ENCODE data around the gene BRD3OS. TPM values are rescaled to one million over a fixed set of nuclear protein-coding genes. Genes with fewer than 3 reads are reported as not detected.

Gene BRD3OS
- total RNA-seq, 1 experiment from 2014 or later = 13.5 TPM

DNA sequence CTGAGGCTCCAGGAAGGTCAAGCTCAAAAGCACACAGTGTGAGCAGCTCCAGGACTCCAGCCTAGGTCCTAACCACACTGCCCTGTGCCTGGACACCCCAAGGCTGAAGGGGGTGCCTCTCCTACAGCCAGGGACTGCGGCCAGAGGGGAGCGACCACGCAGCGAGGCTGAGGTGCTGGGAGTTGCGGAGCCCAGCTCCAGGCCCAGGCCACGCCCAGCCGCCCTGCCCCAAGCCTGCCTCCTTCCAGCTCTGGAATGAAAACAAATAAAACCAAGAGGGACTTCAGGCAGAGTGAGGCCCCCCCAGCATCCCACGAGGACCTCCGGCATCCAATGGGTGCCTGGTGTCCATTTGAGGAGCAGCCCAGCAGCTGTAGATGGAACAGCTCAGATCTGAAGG, 48.4 kb upstream of the BRD3OS start:
- intact Hi-C loops (cut with micrococcal nuclease; ENCODE audit: unreplicated experiment) = no loop called here
- ChIA-PET POLR2A (ENCODE audit: low non-redundant PET) (interaction anchor here (0.5 kb wide), 1 partner anchor 46 kb away, joined by 4 read pairs; no protein-coding TSS in a partner anchor), CTCF (no interaction called here)
- TF ChIP-seq EZH2 (IDR thresholded peaks at IDR 0.05; ENCODE audit: borderline replicate concordance, low read depth, low read length, poor library complexity, severe bottlenecking) (no peak), CTCF (conservative IDR thresholded peaks at IDR 0.05; ENCODE audit: low read depth, low read length) (no peak)
- no peak overlapping the region for H3K27ac ChIP-seq (ENCODE audit: low read depth, low read length, poor library complexity, severe bottlenecking)
- no TSS peak for BruUV-seq (replicated peaks)
- no peaks in the 10 kb centered on the region for H3K4me1 ChIP-seq (ENCODE audit: insufficient read depth, low read length, poor library complexity, severe bottlenecking)
- H3K4me3 ChIP-seq (ENCODE audit: low read depth, low read length, poor library complexity, severe bottlenecking) = no peak overlapping the region
- DNase-seq (ENCODE audit: low spot score) = no peak
- no peaks in the 10 kb centered on the region for H3K9me3 ChIP-seq (ENCODE audit: low read depth, low read length, poor library complexity, severe bottlenecking)
- H3K36me3 ChIP-seq (ENCODE audit: insufficient read depth, low read length, poor library complexity, severe bottlenecking) = no peaks in the 10 kb centered on the region
- H3K27me3 ChIP-seq (replicated peaks; ENCODE audit: insufficient read depth, low read depth, low read length, poor library complexity) = no peaks in the 10 kb centered on the region

DNA sequence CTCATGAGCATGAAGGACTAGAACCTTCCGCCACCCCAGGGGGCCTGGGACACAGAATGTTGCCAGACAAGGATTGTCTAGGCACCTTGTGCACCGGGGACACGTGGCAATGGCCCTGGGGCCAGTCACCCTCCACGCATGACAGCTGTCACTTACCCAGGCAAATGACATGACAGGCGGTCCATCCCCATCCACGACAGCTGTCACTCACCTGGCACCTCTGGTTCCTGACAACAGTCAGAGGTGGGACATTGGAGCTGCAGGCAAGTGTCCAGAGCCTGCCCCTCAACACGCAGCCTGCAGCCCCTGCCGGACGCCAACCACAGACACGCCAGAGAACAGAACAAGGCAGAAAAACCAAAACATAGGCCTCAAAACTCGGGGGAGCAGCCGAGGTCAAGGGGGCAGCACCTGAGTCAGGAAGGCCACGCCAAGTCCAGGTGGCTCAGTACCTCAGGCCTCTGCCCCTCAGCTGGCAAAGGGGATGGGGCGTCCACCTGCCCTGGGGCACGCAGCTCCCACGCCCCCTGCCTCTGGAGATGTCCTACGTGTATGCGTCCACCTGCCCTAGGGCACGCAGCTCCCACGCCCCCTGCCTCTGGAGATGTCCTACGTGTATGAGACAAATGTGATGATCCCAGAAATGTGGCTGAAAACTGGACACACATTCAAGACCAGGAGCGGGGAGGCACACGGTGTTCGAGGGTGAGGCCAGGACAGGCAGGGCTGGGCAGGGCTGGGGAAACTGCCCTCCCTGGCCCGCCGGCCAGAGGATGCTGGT, 47.7 kb upstream of the BRD3OS start:
- intact Hi-C loops (cut with micrococcal nuclease; ENCODE audit: unreplicated experiment) = no loop called here
- H3K36me3 ChIP-seq (ENCODE audit: insufficient read depth, low read length, poor library complexity, severe bottlenecking) = no peaks in the 10 kb centered on the region
- no peaks in the 10 kb centered on the region for H3K27me3 ChIP-seq (replicated peaks; ENCODE audit: insufficient read depth, low read depth, low read length, poor library complexity)
- no TSS peak for BruUV-seq (replicated peaks)
- ChIA-PET CTCF (no interaction called here), POLR2A (ENCODE audit: low non-redundant PET) (no interaction called here)
- H3K4me1 ChIP-seq (ENCODE audit: insufficient read depth, low read length, poor library complexity, severe bottlenecking) = no peaks in the 10 kb centered on the region
- DNase-seq (ENCODE audit: low spot score) = no peak
- TF ChIP-seq EZH2 (IDR thresholded peaks at IDR 0.05; ENCODE audit: borderline replicate concordance, low read depth, low read length, poor library complexity, severe bottlenecking) (no peak), CTCF (conservative IDR thresholded peaks at IDR 0.05; ENCODE audit: low read depth, low read length) (no peak)
- no peaks in the 10 kb centered on the region for H3K9me3 ChIP-seq (ENCODE audit: low read depth, low read length, poor library complexity, severe bottlenecking)
- H3K4me3 ChIP-seq (ENCODE audit: low read depth, low read length, poor library complexity, severe bottlenecking) = no peak overlapping the region
- H3K27ac ChIP-seq (ENCODE audit: low read depth, low read length, poor library complexity, severe bottlenecking) = no peak overlapping the region

- CTCF ChIA-PET = no interaction called here
- H3K27ac ChIP-seq (ENCODE audit: low read depth, low read length, poor library complexity, severe bottlenecking) = no peak overlapping the region
Observed at GRCh38 chr9:133978226-133978898, 46.9 kb upstream of the BRD3OS start.

More at GRCh38 chr9:133978226-133978898, 46.9 kb upstream of the BRD3OS start:
- BruUV-seq (replicated peaks) = no TSS peak
- POLR2A ChIA-PET (ENCODE audit: low non-redundant PET) = no interaction called here
- no peaks in the 10 kb centered on the region for H3K27me3 ChIP-seq (replicated peaks; ENCODE audit: insufficient read depth, low read depth, low read length, poor library complexity)
- no peak overlapping the region for H3K4me3 ChIP-seq (ENCODE audit: low read depth, low read length, poor library complexity, severe bottlenecking)
- no peaks in the 10 kb centered on the region for H3K4me1 ChIP-seq (ENCODE audit: insufficient read depth, low read length, poor library complexity, severe bottlenecking)
- H3K36me3 ChIP-seq (ENCODE audit: insufficient read depth, low read length, poor library complexity, severe bottlenecking) = no peaks in the 10 kb centered on the region
- TF ChIP-seq CTCF (conservative IDR thresholded peaks at IDR 0.05; ENCODE audit: low read depth, low read length) = no peak
- TF ChIP-seq EZH2 (IDR thresholded peaks at IDR 0.05; ENCODE audit: borderline replicate concordance, low read depth, low read length, poor library complexity, severe bottlenecking) = no peak
- intact Hi-C loops (cut with micrococcal nuclease; ENCODE audit: unreplicated experiment) = no loop called here
- no peaks in the 10 kb centered on the region for H3K9me3 ChIP-seq (ENCODE audit: low read depth, low read length, poor library complexity, severe bottlenecking)
- DNase-seq (ENCODE audit: low spot score) = no peak
